SK-N-SH treated with all-trans-retinoic acid at 6 μM for 48 hours (cell line): ENCODE data around the gene COL15A1.
A peak's percentile ranks its signal among the peaks of the same experiment; 100 is the strongest.

Experiments
- ATAC-seq: fragments of 200-7000 bp; cut with Tn5 transposase; 3 replicates; pipeline ENCODE4 v1.9.1; 2020; ENCODE audit warnings: mild to moderate bottlenecking, moderate library complexity
- ARNTL ChIP-seq: fragments of 450-650 bp; formaldehyde crosslinking; IDR thresholded peaks from 2 replicates; pipeline ENCODE4 v1.5.0; 2020; ENCODE audit warnings: low read depth, mild to moderate bottlenecking, moderate library complexity, borderline replicate concordance
- BACH2 ChIP-seq: fragments of 250-450 bp; sonication (Bioruptor Pico); IDR thresholded peaks from 2 replicates; pipeline ENCODE4 v1.9.0; 2021; ENCODE audit warnings: mild to moderate bottlenecking, borderline replicate concordance
- CREB5 ChIP-seq: fragments of 250-450 bp; sonication (Bioruptor Pico); IDR thresholded peaks from 2 replicates; pipeline ENCODE4 v1.5.1; 2020; ENCODE audit warnings: low read depth, mild to moderate bottlenecking, moderate library complexity
- CSRNP3 ChIP-seq: fragments of 250-450 bp; sonication (Bioruptor Pico); IDR thresholded peaks from 2 replicates; pipeline ENCODE4 v1.5.1; 2021; ENCODE audit warnings: mild to moderate bottlenecking, moderate library complexity
- ESRRG ChIP-seq: fragments of 250-450 bp; sonication (Bioruptor Pico); IDR thresholded peaks from 2 replicates; pipeline ENCODE4 v1.6.1; 2021; ENCODE audit warnings: mild to moderate bottlenecking
- GLIS3 ChIP-seq: fragments of 250-450 bp; sonication (Bioruptor Pico); IDR thresholded peaks from 2 replicates; pipeline ENCODE4 v1.5.0; 2020; ENCODE audit warnings: mild to moderate bottlenecking, moderate library complexity
- ISL1 ChIP-seq: fragments of 250-450 bp; sonication (Bioruptor Pico); IDR thresholded peaks from 2 replicates; pipeline ENCODE4 v2.1.2; 2022; ENCODE audit warnings: mild to moderate bottlenecking, moderate library complexity
- OSR1 ChIP-seq: fragments of 250-450 bp; sonication (Bioruptor Pico); IDR thresholded peaks from 2 replicates; pipeline ENCODE4 v1.8.0; 2022; ENCODE audit warnings: moderate library complexity, mild to moderate bottlenecking, inconsistent platforms
- PATZ1 ChIP-seq: fragments of 250-450 bp; sonication (Bioruptor Pico); IDR thresholded peaks from 2 replicates; pipeline ENCODE4 v1.8.0; 2020; ENCODE audit warnings: mild to moderate bottlenecking, moderate library complexity, borderline replicate concordance
- POU6F1 ChIP-seq: fragments of 250-450 bp; sonication (Bioruptor Pico); IDR thresholded peaks from 2 replicates; pipeline ENCODE4 v1.8.0; 2021; ENCODE audit warnings: low read depth, mild to moderate bottlenecking, moderate library complexity, borderline replicate concordance
- PPARA ChIP-seq: fragments of 250-450 bp; sonication (Bioruptor Pico); IDR thresholded peaks from 2 replicates; pipeline ENCODE4 v1.5.0; 2020; ENCODE audit warnings: mild to moderate bottlenecking, borderline replicate concordance
- RARB ChIP-seq: fragments of 250-450 bp; sonication (Bioruptor Pico); IDR thresholded peaks from 2 replicates; pipeline ENCODE4 v1.8.0; 2021; ENCODE audit warnings: mild to moderate bottlenecking, moderate library complexity
- SNAI2 ChIP-seq: fragments of 250-450 bp; sonication (Bioruptor Pico); IDR thresholded peaks from 2 replicates; pipeline ENCODE4 v1.5.0; 2020; ENCODE audit warnings: mild to moderate bottlenecking, moderate library complexity
- TCF4 ChIP-seq: fragments of 250-450 bp; sonication (Bioruptor Pico); IDR thresholded peaks from 2 replicates; pipeline ENCODE4 v1.8.0; 2021; ENCODE audit warnings: mild to moderate bottlenecking, moderate library complexity, borderline replicate concordance
- TOX ChIP-seq: fragments of 250-450 bp; sonication (Bioruptor Pico); IDR thresholded peaks from 2 replicates; pipeline ENCODE4 v1.8.0; 2021; ENCODE audit warnings: mild to moderate bottlenecking, moderate library complexity, borderline replicate concordance
- TSHZ2 ChIP-seq: fragments of 250-450 bp; sonication (Bioruptor Pico); IDR thresholded peaks from 2 replicates; pipeline ENCODE4 v1.5.0; 2020; ENCODE audit warnings: mild to moderate bottlenecking, moderate library complexity
- ZC3H10 ChIP-seq: fragments of 250-450 bp; sonication (Bioruptor Pico); IDR thresholded peaks from 2 replicates; pipeline ENCODE4 v1.5.1; 2021; ENCODE audit warnings: mild to moderate bottlenecking, moderate library complexity
- ZFP3 ChIP-seq: fragments of 250-450 bp; sonication (Bioruptor Pico); IDR thresholded peaks from 2 replicates; pipeline ENCODE4 v1.5.0; 2020; ENCODE audit warnings: mild to moderate bottlenecking, moderate library complexity
- ZFP30 ChIP-seq: fragments of 450-650 bp; formaldehyde crosslinking; IDR thresholded peaks from 2 replicates; pipeline ENCODE4 v1.5.0; 2022; ENCODE audit warnings: mild to moderate bottlenecking, moderate library complexity
- ZNF565 ChIP-seq: fragments of 450-650 bp; formaldehyde crosslinking; conservative IDR thresholded peaks from 2 replicates; pipeline ENCODE4 v1.5.0; 2020; ENCODE audit warnings: low read depth, mild to moderate bottlenecking, moderate library complexity

COL15A1 gene

GRCh38 chr9:99026956-99027298, 83.2 kb downstream of the COL15A1 start (continued):
- TF ChIP-seq CSRNP3 (CRISPR knock-in tag) (no peak), ZFP30 (CRISPR knock-in tag) (no peak), PATZ1 (no peak), TOX (no peak), TCF4 (no peak), GLIS3 (no peak), SNAI2 (CRISPR knock-in tag) (no peak), BACH2 (CRISPR knock-in tag) (no peak)

GRCh38 chr9:99027443-99027842, 83.7 kb downstream of the COL15A1 start:
- TF ChIP-seq BACH2 (CRISPR knock-in tag) (no peak), CREB5 (CRISPR knock-in tag) (no peak), GLIS3 (no peak), TCF4 (no peak), CSRNP3 (CRISPR knock-in tag) (no peak), ZNF565 (CRISPR knock-in tag) (no peak), OSR1 (CRISPR knock-in tag) (no peak), ZC3H10 (CRISPR knock-in tag) (no peak), ARNTL (no peak), TSHZ2 (no peak), ESRRG (no peak), POU6F1 (no peak), ZFP3 (CRISPR knock-in tag) (no peak), RARB (CRISPR knock-in tag) (no peak), PPARA (CRISPR knock-in tag) (no peak), ZFP30 (CRISPR knock-in tag) (no peak)
- no peak for ATAC-seq

- ATAC-seq, result no peak
- TF ChIP-seq ISL1 (CRISPR knock-in tag), result peak; percentile 28; the same call in 1 of the 2 replicates
- no peak for TF ChIP-seq SNAI2 (CRISPR knock-in tag)
Observed at GRCh38 chr9:99029083-99029645, 85.5 kb downstream of the COL15A1 start.
